Measurements from ENCODE around the gene NEU2. TPM values are rescaled to one million over a fixed set of nuclear protein-coding genes. Genes with fewer than 3 reads are reported as not detected.

Gene NEU2
- total and polyA plus RNA-seq, 2 of the 13 experiments (the other 11 are each of a cell fraction or from before 2014, with no cell fraction given), result not detected

- peak; percentile 93 for TF ChIP-seq REPIN1 (CRISPR knock-in tag; IDR thresholded peaks at IDR 0.05; ENCODE audit: borderline replicate concordance, low read depth)
- TF ChIP-seq ZMYM3 (CRISPR knock-in tag; IDR thresholded peaks at IDR 0.05), result peak; percentile 82
- TF ChIP-seq ATF2 (CRISPR knock-in tag; IDR thresholded peaks at IDR 0.05), result peak; percentile 84
- 0 out of 2 replicates have a peak, but pooled peaks have one; percentile 32 for TF ChIP-seq GZF1 (CRISPR knock-in tag; IDR thresholded peaks at IDR 0.05)
- peak; percentile 66; the same call in 1 of the 2 replicates for TF ChIP-seq HMGXB3 (CRISPR knock-in tag; IDR thresholded peaks at IDR 0.05; ENCODE audit: borderline replicate concordance)
- no peak for TF ChIP-seq SMARCC2 (IDR thresholded peaks at IDR 0.05)
- TF ChIP-seq AHDC1 (CRISPR knock-in tag; IDR thresholded peaks at IDR 0.05; ENCODE audit: borderline replicate concordance), result peak; percentile 59; the same call in 1 of the 2 replicates
- TF ChIP-seq SMYD3 (CRISPR knock-in tag; IDR thresholded peaks at IDR 0.05), result peak; percentile 84; the same call in 1 of the 2 replicates
- TF ChIP-seq ZNF839 (CRISPR knock-in tag; IDR thresholded peaks at IDR 0.05; ENCODE audit: borderline replicate concordance), result no peak
- TF ChIP-seq ZNF274 (CRISPR knock-in tag; IDR thresholded peaks at IDR 0.05), result peak; percentile 82
- peak; percentile 28; the same call in 1 of the 2 replicates for TF ChIP-seq EHMT2 (IDR thresholded peaks at IDR 0.05; ENCODE audit: borderline replicate concordance, low read depth, low read length)
- no peak for TF ChIP-seq HCFC1 (IDR thresholded peaks at IDR 0.05; ENCODE audit: low read depth, low read length)
- TF ChIP-seq ZNF12 (CRISPR knock-in tag; IDR thresholded peaks at IDR 0.05), result peak; percentile 91
Observed at GRCh38 chr2:233013027-233013461, 19.4 kb upstream of the NEU2 start, which contains the start of gene NGEF (continued).

All from HepG2 (cell line).